Endothelial cell (in vitro differentiated cells): ENCODE data around the gene TMEM240. TPM values are rescaled to one million over a fixed set of nuclear protein-coding genes. Genes with fewer than 3 reads are reported as not detected.
A peak's percentile ranks its signal among the peaks of the same experiment; 100 is the strongest.
"Not testable (repeated sequence)": the region's sequence is repeated elsewhere in the genome, so short reads cannot be mapped to it uniquely, and the experiment has no call there.

Experiments
- DNase-seq: peaks from one replicate; pipeline ENCODE4 v3.0.0; 2021; ENCODE audit warnings: low spot score
- H3K27ac Mint-ChIP-seq: one replicate; pipeline ENCODE4 v1.8.0; 2021; ENCODE audit warnings: mixed read lengths, inconsistent platforms; ENCODE audit not compliant: unreplicated experiment
- H3K27me3 Mint-ChIP-seq: one replicate; pipeline ENCODE4 v1.8.0; 2021; ENCODE audit warnings: mild to moderate bottlenecking, moderate library complexity, mixed read lengths, inconsistent platforms; ENCODE audit not compliant: unreplicated experiment
- H3K36me3 Mint-ChIP-seq: one replicate; pipeline ENCODE4 v1.8.0; 2021; ENCODE audit warnings: mild to moderate bottlenecking, low read depth, mixed read lengths, inconsistent platforms; ENCODE audit not compliant: unreplicated experiment
- H3K4me1 Mint-ChIP-seq: one replicate; pipeline ENCODE4 v1.8.0; 2021; ENCODE audit warnings: mild to moderate bottlenecking, mixed read lengths, inconsistent platforms; ENCODE audit not compliant: unreplicated experiment
- H3K4me3 Mint-ChIP-seq: one replicate; pipeline ENCODE4 v1.8.0; 2021; ENCODE audit warnings: mild to moderate bottlenecking, mixed read lengths, inconsistent platforms; ENCODE audit not compliant: unreplicated experiment
- H3K9me3 Mint-ChIP-seq: one replicate; pipeline ENCODE4 v1.8.0; 2021; ENCODE audit warnings: mixed read lengths, inconsistent platforms; ENCODE audit not compliant: unreplicated experiment
- total RNA-seq: library from RNA; stranded (reverse); fragmentation: NEBNext Ultra II Directional; extraction: Animal tissue kit (Norgen Biotek cat#: 25700); gene quantifications from one replicate; pipeline ENCODE4 v1.2.1, GENCODE V29; 2021; ENCODE audit not compliant: unreplicated experiment
- TF ChIP-seq, protein P1 (sequence below): fragments of 200-600 bp; sonication (generic); IDR thresholded peaks from one replicate; pipeline ENCODE4 v1.5.0; 2021; ENCODE audit warnings: antibody characterized with exemption; ENCODE audit not compliant: unreplicated experiment

TMEM240 gene
- total RNA-seq, 1 donor from 2014 or later, result 6.6 TPM

GRCh38 chr1:1523651-1524050 is 16.8 kb downstream of the TMEM240 start:
- H3K36me3 Mint-ChIP-seq, H3K9me3 Mint-ChIP-seq, DNase-seq, H3K27me3 Mint-ChIP-seq, H3K27ac Mint-ChIP-seq, H3K4me3 Mint-ChIP-seq, H3K4me1 Mint-ChIP-seq: not testable (repeated sequence)

- H3K36me3 Mint-ChIP-seq, result peaks cover 11% of the 10 kb centered on the region
- H3K9me3 Mint-ChIP-seq, H3K27me3 Mint-ChIP-seq, H3K27ac Mint-ChIP-seq, H3K4me1 Mint-ChIP-seq, DNase-seq, H3K4me3 Mint-ChIP-seq: not testable (repeated sequence)
Observed at GRCh38 chr1:1523226-1523625, 17.2 kb downstream of the TMEM240 start.

DNA sequence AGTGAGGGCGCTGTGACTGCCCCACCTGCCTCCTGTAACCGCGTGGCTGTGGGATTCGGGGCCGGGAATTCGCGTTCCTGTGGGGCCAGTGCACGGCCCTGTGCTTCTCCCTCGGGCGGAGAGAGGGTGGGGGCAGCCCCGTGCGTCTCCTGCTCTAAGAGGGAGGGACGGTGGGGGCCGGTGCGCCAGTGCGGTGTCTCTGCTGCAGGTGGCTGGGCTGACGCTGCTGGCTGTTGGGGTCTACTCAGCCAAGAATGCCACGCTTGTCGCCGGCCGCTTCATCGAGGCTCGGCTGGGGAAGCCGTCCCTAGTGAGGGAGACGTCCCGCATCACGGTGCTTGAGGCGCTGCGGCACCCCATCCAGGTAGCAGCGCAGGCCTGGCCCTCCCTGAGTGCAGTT is 17.9 kb downstream of the TMEM240 start:
- H3K36me3 Mint-ChIP-seq, result peaks cover 16% of the 10 kb centered on the region
- not testable (repeated sequence) for H3K27me3 Mint-ChIP-seq, H3K4me1 Mint-ChIP-seq, H3K4me3 Mint-ChIP-seq, H3K9me3 Mint-ChIP-seq, DNase-seq, H3K27ac Mint-ChIP-seq

DNA sequence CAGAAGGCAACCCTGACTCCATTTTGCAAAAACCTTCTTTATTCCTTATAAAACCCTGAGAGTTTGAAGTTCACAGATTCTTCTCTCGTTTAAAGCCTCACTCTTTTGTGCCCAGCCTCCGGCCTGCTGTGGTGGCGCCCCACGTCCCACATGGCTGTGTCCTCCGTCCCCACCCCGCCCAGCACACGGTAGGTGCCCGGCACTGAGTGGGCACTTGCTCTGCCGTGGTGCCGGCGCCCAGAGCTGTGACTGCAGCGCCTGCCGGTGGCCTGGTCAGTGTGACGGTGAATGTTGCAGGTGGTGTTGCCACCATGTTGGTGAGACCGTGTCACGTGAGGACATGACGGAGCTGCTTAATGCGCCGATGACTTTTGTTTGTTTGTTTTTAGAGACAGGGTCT is 19.1 kb downstream of the TMEM240 start:
- no peak for DNase-seq
- H3K27ac Mint-ChIP-seq, result no peak overlapping the region
- H3K27me3 Mint-ChIP-seq, result peaks cover 8% of the 10 kb centered on the region
- H3K36me3 Mint-ChIP-seq, result peaks cover 16% of the 10 kb centered on the region
- no peaks in the 10 kb centered on the region for H3K9me3 Mint-ChIP-seq
- H3K4me3 Mint-ChIP-seq, result no peak overlapping the region
- TF ChIP-seq, protein P1, sequence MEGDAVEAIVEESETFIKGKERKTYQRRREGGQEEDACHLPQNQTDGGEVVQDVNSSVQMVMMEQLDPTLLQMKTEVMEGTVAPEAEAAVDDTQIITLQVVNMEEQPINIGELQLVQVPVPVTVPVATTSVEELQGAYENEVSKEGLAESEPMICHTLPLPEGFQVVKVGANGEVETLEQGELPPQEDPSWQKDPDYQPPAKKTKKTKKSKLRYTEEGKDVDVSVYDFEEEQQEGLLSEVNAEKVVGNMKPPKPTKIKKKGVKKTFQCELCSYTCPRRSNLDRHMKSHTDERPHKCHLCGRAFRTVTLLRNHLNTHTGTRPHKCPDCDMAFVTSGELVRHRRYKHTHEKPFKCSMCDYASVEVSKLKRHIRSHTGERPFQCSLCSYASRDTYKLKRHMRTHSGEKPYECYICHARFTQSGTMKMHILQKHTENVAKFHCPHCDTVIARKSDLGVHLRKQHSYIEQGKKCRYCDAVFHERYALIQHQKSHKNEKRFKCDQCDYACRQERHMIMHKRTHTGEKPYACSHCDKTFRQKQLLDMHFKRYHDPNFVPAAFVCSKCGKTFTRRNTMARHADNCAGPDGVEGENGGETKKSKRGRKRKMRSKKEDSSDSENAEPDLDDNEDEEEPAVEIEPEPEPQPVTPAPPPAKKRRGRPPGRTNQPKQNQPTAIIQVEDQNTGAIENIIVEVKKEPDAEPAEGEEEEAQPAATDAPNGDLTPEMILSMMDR, result no peak
- no peaks in the 10 kb centered on the region for H3K4me1 Mint-ChIP-seq

DNA sequence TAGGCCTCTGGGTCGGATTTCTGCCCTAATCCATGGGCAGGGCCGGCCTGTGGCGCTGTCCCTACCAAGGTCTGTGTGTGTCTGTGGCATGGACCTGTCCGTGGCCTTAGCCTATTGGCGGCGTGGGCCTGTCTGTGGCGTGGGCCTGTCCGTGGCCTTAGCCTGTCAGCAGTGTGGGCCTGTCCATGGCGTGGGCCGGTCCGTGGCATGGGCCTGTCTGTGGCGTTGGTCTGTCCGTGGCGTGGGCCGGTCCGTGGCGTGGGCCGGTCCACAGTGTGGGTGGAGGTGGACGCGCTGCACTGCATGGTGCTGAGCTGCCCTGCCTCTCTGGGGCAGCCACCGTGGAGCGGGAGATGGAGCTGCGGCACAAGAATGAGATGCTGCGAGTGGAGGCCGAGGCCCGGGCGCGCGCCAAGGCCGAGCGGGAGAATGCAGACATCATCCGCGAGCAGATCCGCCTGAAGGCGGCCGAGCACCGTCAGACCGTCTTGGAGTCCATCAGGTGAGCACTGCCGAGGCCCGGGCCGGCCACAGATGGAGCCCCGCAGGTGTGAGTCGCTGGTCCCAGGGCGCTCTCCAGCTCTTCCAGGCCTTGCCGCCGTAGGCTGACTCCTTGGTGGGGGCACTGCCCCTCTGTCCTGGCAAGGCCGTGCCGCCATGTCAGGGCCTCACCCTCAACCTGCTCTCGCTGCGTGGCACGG is 20.5 kb downstream of the TMEM240 start:
- not testable (repeated sequence) for H3K27me3 Mint-ChIP-seq, DNase-seq, H3K4me1 Mint-ChIP-seq, H3K4me3 Mint-ChIP-seq, H3K27ac Mint-ChIP-seq, H3K9me3 Mint-ChIP-seq
- H3K36me3 Mint-ChIP-seq, result peaks cover 10% of the 10 kb centered on the region

DNA sequence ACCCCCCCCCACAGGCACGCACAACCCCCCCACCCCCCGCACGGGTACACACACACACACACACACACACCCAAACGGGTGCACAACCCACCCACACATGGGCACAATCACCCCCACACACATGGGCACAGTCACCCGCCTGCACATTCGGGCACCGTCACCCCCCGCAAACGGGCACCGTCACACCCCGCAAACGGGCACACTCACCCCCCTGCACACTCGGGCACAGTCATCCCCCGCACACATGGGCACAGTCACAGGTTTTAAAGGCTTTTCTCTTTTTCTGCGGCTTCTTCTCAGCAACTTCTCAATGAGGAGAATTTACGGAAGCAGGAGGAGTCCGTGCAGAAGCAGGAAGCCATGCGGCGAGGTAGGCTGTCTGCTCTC is 21.8 kb downstream of the TMEM240 start:
- H3K4me3 Mint-ChIP-seq, DNase-seq, H3K9me3 Mint-ChIP-seq, H3K27me3 Mint-ChIP-seq, H3K4me1 Mint-ChIP-seq: not testable (repeated sequence)
- peak overlapping the region; percentile 36 for H3K27ac Mint-ChIP-seq
- H3K36me3 Mint-ChIP-seq, result peaks cover 10% of the 10 kb centered on the region

- DNase-seq, result no peak
- Mint-ChIP-seq H3K27me3 (peaks cover 6% of the 10 kb centered on the region), H3K36me3 (peaks cover 10% of the 10 kb centered on the region), H3K4me1 (peaks cover 2% of the 10 kb centered on the region), H3K4me3 (peak overlapping the region; percentile 59), H3K9me3 (no peaks in the 10 kb centered on the region), H3K27ac (no peak overlapping the region)
- TF ChIP-seq, protein P1, result no peak
Observed at GRCh38 chr1:1517973-1518620, 22.3 kb downstream of the TMEM240 start.

GRCh38 chr1:1516923-1517322 is 23.5 kb downstream of the TMEM240 start:
- not testable (repeated sequence) for H3K4me1 Mint-ChIP-seq, H3K27ac Mint-ChIP-seq, H3K9me3 Mint-ChIP-seq, DNase-seq, H3K4me3 Mint-ChIP-seq, H3K27me3 Mint-ChIP-seq
- H3K36me3 Mint-ChIP-seq, result peaks cover 10% of the 10 kb centered on the region

DNA sequence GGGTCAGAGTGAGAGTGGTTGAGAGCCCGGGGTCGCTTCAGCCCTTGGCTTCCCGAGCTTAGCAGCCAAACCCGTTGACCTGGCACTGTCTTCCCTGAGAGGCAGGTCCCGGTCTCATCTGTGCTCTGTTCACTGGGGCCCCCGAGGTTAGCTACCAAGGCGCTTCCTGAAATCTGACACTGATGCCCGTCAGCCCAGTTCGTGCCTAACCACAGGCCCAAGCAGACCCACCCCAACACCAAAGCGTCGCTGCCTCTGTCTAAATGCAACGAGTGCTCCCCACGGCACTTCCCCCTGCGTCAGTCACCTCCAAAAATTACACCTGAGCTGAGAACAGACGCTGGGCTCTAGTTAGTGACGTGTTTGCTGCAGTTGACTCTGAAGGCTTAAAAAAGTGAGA is 26.0 kb downstream of the TMEM240 start:
- H3K4me3 Mint-ChIP-seq, DNase-seq, H3K9me3 Mint-ChIP-seq, H3K27ac Mint-ChIP-seq, H3K27me3 Mint-ChIP-seq, H3K4me1 Mint-ChIP-seq: not testable (repeated sequence)
- H3K36me3 Mint-ChIP-seq, result peaks cover 16% of the 10 kb centered on the region

GRCh38 chr1:1513675-1514074 is 26.7 kb downstream of the TMEM240 start:
- not testable (repeated sequence) for H3K9me3 Mint-ChIP-seq, DNase-seq, H3K27ac Mint-ChIP-seq

More at GRCh38 chr1:1513675-1514074, 26.7 kb downstream of the TMEM240 start:
- Mint-ChIP-seq H3K4me3 (peak overlapping the region; percentile 79), H3K36me3 (peaks cover 14% of the 10 kb centered on the region)
- H3K4me1 Mint-ChIP-seq, H3K27me3 Mint-ChIP-seq: not testable (repeated sequence)
